ENCODE measurements around the gene PDC. TPM values are rescaled to one million over a fixed set of nuclear protein-coding genes. Genes with fewer than 3 reads are reported as not detected.

PDC gene
- not detected for total RNA-seq

DNA sequence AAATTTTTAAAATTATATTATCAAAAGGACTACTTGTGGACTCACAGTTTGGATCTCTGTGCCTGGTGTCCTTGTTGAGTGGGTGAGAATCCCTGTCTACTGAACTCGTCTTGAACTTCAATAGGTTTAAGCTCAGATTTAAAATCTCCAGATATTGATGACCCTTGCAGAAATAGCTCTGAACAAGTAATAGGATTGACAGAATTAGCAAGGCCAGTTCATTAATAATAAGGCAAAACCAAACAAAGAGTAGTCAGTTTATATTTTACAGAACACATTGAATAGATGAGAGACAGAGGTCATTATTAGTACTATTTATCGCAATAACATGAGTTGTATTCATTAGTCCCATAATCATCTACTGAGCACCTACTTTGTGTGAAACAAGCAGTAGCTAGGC lies at the start of gene PDC:
Gene PDC, minus strand, starts transcription at position 101 of the 400 bp plus-strand sequence. CDS start 11,655 bp downstream, outside the sequence.
- DNase-seq (ENCODE audit: low spot score), result no peak
- no peaks in the 10 kb centered on the region for H3K9me3 ChIP-seq
- TF ChIP-seq, protein P1, sequence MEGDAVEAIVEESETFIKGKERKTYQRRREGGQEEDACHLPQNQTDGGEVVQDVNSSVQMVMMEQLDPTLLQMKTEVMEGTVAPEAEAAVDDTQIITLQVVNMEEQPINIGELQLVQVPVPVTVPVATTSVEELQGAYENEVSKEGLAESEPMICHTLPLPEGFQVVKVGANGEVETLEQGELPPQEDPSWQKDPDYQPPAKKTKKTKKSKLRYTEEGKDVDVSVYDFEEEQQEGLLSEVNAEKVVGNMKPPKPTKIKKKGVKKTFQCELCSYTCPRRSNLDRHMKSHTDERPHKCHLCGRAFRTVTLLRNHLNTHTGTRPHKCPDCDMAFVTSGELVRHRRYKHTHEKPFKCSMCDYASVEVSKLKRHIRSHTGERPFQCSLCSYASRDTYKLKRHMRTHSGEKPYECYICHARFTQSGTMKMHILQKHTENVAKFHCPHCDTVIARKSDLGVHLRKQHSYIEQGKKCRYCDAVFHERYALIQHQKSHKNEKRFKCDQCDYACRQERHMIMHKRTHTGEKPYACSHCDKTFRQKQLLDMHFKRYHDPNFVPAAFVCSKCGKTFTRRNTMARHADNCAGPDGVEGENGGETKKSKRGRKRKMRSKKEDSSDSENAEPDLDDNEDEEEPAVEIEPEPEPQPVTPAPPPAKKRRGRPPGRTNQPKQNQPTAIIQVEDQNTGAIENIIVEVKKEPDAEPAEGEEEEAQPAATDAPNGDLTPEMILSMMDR (IDR thresholded peaks at IDR 0.05), result no peak
- TF ChIP-seq POLR2A (IDR thresholded peaks at IDR 0.05) (no peak), POLR2AphosphoS5 (IDR thresholded peaks at IDR 0.05) (no peak)
- H3K4me3 ChIP-seq, result no peak within 1 kb of the TSS
- H3K27me3 ChIP-seq (replicated peaks; ENCODE audit: insufficient read depth), result no peaks in the 10 kb centered on the region
- intact Hi-C loops (cut with DNase I), result no loop called here
- no peaks in the 10 kb centered on the region for H3K36me3 ChIP-seq
- no peaks in the 10 kb centered on the region for H3K4me1 ChIP-seq (replicated peaks)
- WGBS, result 90% methylated on average over 2 of the region's 2 CpGs
- H3K27ac ChIP-seq, result no peak within 1 kb of the TSS

DNA sequence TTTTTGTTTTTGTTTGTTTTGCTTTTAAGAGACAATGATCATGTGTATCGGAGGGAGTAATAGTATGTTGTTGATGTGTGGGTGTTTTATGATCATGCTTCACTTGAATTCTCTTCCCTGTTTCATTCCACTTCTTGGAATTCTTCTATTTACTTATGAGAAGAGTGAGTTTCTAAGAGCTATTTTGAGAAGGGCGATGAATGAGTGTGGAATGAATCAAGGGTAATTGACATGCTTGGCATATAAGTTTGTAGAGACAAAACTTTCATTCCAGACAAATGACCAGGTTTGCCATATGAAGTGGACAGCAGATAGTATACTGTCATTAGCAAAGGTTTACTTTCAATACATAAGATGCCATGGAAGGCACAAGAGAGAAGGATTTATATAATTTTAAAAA lies 42.3 kb upstream of the PDC start:
- no peaks in the 10 kb centered on the region for H3K27me3 ChIP-seq (replicated peaks; ENCODE audit: insufficient read depth)
- no peaks in the 10 kb centered on the region for H3K36me3 ChIP-seq
- TF ChIP-seq POLR2A (IDR thresholded peaks at IDR 0.05) (no peak), POLR2AphosphoS5 (IDR thresholded peaks at IDR 0.05) (no peak)
- TF ChIP-seq, protein P1 (IDR thresholded peaks at IDR 0.05), result no peak
- no peak for DNase-seq (ENCODE audit: low spot score)
- 81% methylated on average over 2 of the region's 2 CpGs for WGBS
- H3K4me3 ChIP-seq, result no peak overlapping the region
- intact Hi-C loops (cut with DNase I), result no loop called here
- no peaks in the 10 kb centered on the region for H3K4me1 ChIP-seq (replicated peaks)
- no peaks in the 10 kb centered on the region for H3K9me3 ChIP-seq
- H3K27ac ChIP-seq, result no peak overlapping the region

DNA sequence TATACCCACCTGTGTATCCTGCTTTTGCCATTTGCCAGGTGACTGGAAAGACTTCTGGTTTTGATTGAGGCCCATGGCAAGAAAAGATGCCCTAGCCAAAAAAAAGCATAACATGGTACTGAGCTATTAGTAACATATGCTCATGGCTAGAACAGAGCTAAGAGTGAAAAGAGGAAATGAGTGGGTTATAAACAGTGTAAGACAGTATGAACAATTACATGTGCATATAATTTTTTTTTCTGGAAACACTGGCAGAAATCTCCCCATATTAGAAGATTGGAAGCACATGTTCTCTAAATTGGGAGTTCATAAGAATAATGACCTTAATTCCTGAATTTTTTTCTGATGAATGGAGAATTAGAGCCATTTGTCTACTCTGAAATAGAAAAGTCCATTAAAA lies 41.2 kb upstream of the PDC start:
- intact Hi-C loops (cut with DNase I), result no loop called here
- no peaks in the 10 kb centered on the region for H3K4me1 ChIP-seq (replicated peaks)
- H3K4me3 ChIP-seq, result no peak overlapping the region
- no peak overlapping the region for H3K27ac ChIP-seq
- TF ChIP-seq, protein P1 (IDR thresholded peaks at IDR 0.05), result no peak
- TF ChIP-seq POLR2AphosphoS5 (IDR thresholded peaks at IDR 0.05), result no peak
- no peak for TF ChIP-seq POLR2A (IDR thresholded peaks at IDR 0.05)
- H3K27me3 ChIP-seq (replicated peaks; ENCODE audit: insufficient read depth), result no peaks in the 10 kb centered on the region
- H3K36me3 ChIP-seq, result no peaks in the 10 kb centered on the region
- no peaks in the 10 kb centered on the region for H3K9me3 ChIP-seq
- DNase-seq (ENCODE audit: low spot score), result no peak

DNA sequence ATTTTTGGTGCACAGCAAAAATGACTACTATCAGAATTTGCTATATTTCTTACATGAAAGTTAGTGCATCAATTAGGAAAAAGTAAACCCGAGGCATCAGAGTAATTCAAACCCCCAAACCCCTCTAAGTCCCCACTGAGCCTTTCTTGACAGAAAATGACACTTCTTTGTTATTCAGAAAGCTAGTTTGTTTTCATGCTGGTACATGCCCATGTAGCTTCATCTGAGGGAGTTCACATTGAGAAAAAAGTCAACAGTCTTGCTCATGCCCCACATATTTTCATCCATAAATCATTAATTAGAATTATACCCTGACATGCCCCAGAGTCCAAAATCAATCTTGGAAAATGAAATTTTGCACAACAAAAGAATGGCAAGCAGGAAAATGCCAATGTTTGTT lies 39.9 kb upstream of the PDC start:
- no peaks in the 10 kb centered on the region for H3K4me1 ChIP-seq (replicated peaks)
- TF ChIP-seq POLR2A (IDR thresholded peaks at IDR 0.05) (no peak), POLR2AphosphoS5 (IDR thresholded peaks at IDR 0.05) (no peak)
- TF ChIP-seq, protein P1 (IDR thresholded peaks at IDR 0.05), result no peak
- H3K27me3 ChIP-seq (replicated peaks; ENCODE audit: insufficient read depth), result no peaks in the 10 kb centered on the region
- no peaks in the 10 kb centered on the region for H3K36me3 ChIP-seq
- no peak overlapping the region for H3K27ac ChIP-seq
- H3K4me3 ChIP-seq, result no peak overlapping the region
- intact Hi-C loops (cut with DNase I), result no loop called here
- H3K9me3 ChIP-seq, result no peaks in the 10 kb centered on the region
- WGBS, result 42% methylated on average over 1 of the region's 1 CpG
- no peak for DNase-seq (ENCODE audit: low spot score)

DNA sequence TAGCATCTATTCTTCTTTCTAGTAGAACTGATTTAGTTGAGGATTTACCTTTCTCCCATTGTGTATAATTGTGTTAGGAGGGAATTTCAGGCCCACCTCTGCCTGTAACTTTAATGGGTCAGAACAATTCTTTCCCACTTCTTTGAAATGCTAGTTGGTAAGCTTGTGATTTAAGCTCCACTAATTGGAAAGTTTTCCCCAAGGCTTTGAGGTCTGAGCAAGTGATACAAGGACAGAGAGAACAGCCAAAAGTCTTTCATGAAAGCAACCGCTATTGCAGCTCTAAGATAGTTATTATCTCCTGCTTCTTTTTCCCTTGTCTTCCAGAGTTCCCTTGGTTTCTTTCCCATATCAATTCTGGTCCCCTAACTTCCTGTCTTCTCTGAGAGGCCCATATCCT lies 38.7 kb upstream of the PDC start:
- intact Hi-C loops (cut with DNase I), result no loop called here
- no peak for DNase-seq (ENCODE audit: low spot score)
- H3K4me3 ChIP-seq, result no peak overlapping the region
- no peaks in the 10 kb centered on the region for H3K9me3 ChIP-seq
- 90% methylated on average over 1 of the region's 1 CpG for WGBS
- H3K27me3 ChIP-seq (replicated peaks; ENCODE audit: insufficient read depth), result no peaks in the 10 kb centered on the region
- H3K27ac ChIP-seq, result no peak overlapping the region
- no peak for TF ChIP-seq POLR2A (IDR thresholded peaks at IDR 0.05)
- no peaks in the 10 kb centered on the region for H3K4me1 ChIP-seq (replicated peaks)
- no peaks in the 10 kb centered on the region for H3K36me3 ChIP-seq

Data from prostate gland (tissue), 2 donors.